ENCODE results near the gene GET4.
"Not testable (repeated sequence)": the region's sequence is repeated elsewhere in the genome, so short reads cannot be mapped to it uniquely, and the experiment has no call there.

GET4 gene

GRCh38 chr7:923108-924041 is 47.0 kb downstream of the GET4 start:
- H3K4me1 Mint-ChIP-seq, result peaks cover 50% of the 10 kb centered on the region
- DNase-seq (ENCODE audit: low spot score in 2 of 2) (peak; percentile 78 to 92), ATAC-seq (replicated peaks; ENCODE audit: extremely low read depth, poor library complexity, severe bottlenecking) (peak; percentile 86)
- no peaks in the 10 kb centered on the region for H3K27me3 Mint-ChIP-seq
- H3K27ac Mint-ChIP-seq (ENCODE audit: low read depth), result peak overlapping the region; percentile 97
- H3K9me3 Mint-ChIP-seq, result no peaks in the 10 kb centered on the region
- H3K36me3 Mint-ChIP-seq (ENCODE audit: insufficient read depth), result peaks cover 24% of the 10 kb centered on the region
- peak overlapping the region; percentile 83 for H3K4me3 Mint-ChIP-seq

GRCh38 chr7:924042-924441 is 47.7 kb downstream of the GET4 start:
- Mint-ChIP-seq H3K4me3 (peak overlapping the region; percentile 83), H3K36me3 (ENCODE audit: insufficient read depth) (peaks cover 27% of the 10 kb centered on the region), H3K4me1 (peaks cover 56% of the 10 kb centered on the region), H3K27ac (ENCODE audit: low read depth) (peak overlapping the region; percentile 97)
- DNase-seq (ENCODE audit: low spot score in 2 of 2); ATAC-seq (replicated peaks; ENCODE audit: extremely low read depth, poor library complexity, severe bottlenecking); H3K27me3 Mint-ChIP-seq; H3K9me3 Mint-ChIP-seq: not testable (repeated sequence)

- ATAC-seq (replicated peaks; ENCODE audit: extremely low read depth, poor library complexity, severe bottlenecking), result no peak
- no peaks in the 10 kb centered on the region for H3K27me3 Mint-ChIP-seq
- H3K4me1 Mint-ChIP-seq, result peaks cover 57% of the 10 kb centered on the region
- DNase-seq (ENCODE audit: low spot score in 2 of 2), result no peak
- H3K27ac Mint-ChIP-seq (ENCODE audit: low read depth), result peak overlapping the region; percentile 97
- no peaks in the 10 kb centered on the region for H3K9me3 Mint-ChIP-seq
- H3K4me3 Mint-ChIP-seq, result peak overlapping the region; percentile 83
- peaks cover 30% of the 10 kb centered on the region for H3K36me3 Mint-ChIP-seq (ENCODE audit: insufficient read depth)
These were observed 48.3 kb downstream of the GET4 start for GRCh38 chr7:924541-925231.

GRCh38 chr7:925601-926000 is 49.2 kb downstream of the GET4 start:
- Mint-ChIP-seq H3K36me3 (ENCODE audit: insufficient read depth) (peaks cover 34% of the 10 kb centered on the region), H3K27ac (ENCODE audit: low read depth) (peak overlapping the region; percentile 97), H3K4me1 (peaks cover 63% of the 10 kb centered on the region), H3K4me3 (peak overlapping the region; percentile 83), H3K27me3 (no peaks in the 10 kb centered on the region), H3K9me3 (no peaks in the 10 kb centered on the region)
- peak; percentile 60 to 84 for DNase-seq (ENCODE audit: low spot score in 2 of 2)
- ATAC-seq (replicated peaks; ENCODE audit: extremely low read depth, poor library complexity, severe bottlenecking), result peak; percentile 52

- no peak for ATAC-seq (replicated peaks; ENCODE audit: extremely low read depth, poor library complexity, severe bottlenecking)
- Mint-ChIP-seq H3K27ac (ENCODE audit: low read depth) (peak overlapping the region; percentile 97), H3K27me3 (no peaks in the 10 kb centered on the region), H3K4me3 (peak overlapping the region; percentile 83), H3K9me3 (no peaks in the 10 kb centered on the region), H3K4me1 (peaks cover 56% of the 10 kb centered on the region), H3K36me3 (ENCODE audit: insufficient read depth) (peaks cover 31% of the 10 kb centered on the region)
- DNase-seq (ENCODE audit: low spot score in 2 of 2), result no peak
These were observed 50.0 kb downstream of the GET4 start for GRCh38 chr7:926061-927030.

- no peaks in the 10 kb centered on the region for H3K27me3 Mint-ChIP-seq
- H3K36me3 Mint-ChIP-seq (ENCODE audit: insufficient read depth), result peaks cover 31% of the 10 kb centered on the region
- peak overlapping the region; percentile 97 for H3K27ac Mint-ChIP-seq (ENCODE audit: low read depth)
- peaks cover 53% of the 10 kb centered on the region for H3K4me1 Mint-ChIP-seq
- no peak for ATAC-seq (replicated peaks; ENCODE audit: extremely low read depth, poor library complexity, severe bottlenecking)
- no peak overlapping the region for H3K4me3 Mint-ChIP-seq
- DNase-seq (ENCODE audit: low spot score in 2 of 2), result no peak
- no peaks in the 10 kb centered on the region for H3K9me3 Mint-ChIP-seq
These were observed 50.8 kb downstream of the GET4 start for GRCh38 chr7:927031-927671.

GRCh38 chr7:929311-929711 is 53.0 kb downstream of the GET4 start:
- Mint-ChIP-seq H3K9me3 (no peaks in the 10 kb centered on the region), H3K27ac (ENCODE audit: low read depth) (peak overlapping the region; percentile 87), H3K4me1 (peaks cover 38% of the 10 kb centered on the region), H3K36me3 (ENCODE audit: insufficient read depth) (peaks cover 24% of the 10 kb centered on the region), H3K27me3 (no peaks in the 10 kb centered on the region), H3K4me3 (peak overlapping the region; percentile 39)
- DNase-seq (ENCODE audit: low spot score in 2 of 2), result no peak
- ATAC-seq (replicated peaks; ENCODE audit: extremely low read depth, poor library complexity, severe bottlenecking), result no peak

- H3K27me3 Mint-ChIP-seq, result no peaks in the 10 kb centered on the region
- H3K9me3 Mint-ChIP-seq, result no peaks in the 10 kb centered on the region
- peaks cover 19% of the 10 kb centered on the region for H3K36me3 Mint-ChIP-seq (ENCODE audit: insufficient read depth)
- no peak for ATAC-seq (replicated peaks; ENCODE audit: extremely low read depth, poor library complexity, severe bottlenecking)
- peak overlapping the region; percentile 87 for H3K27ac Mint-ChIP-seq (ENCODE audit: low read depth)
- no peak overlapping the region for H3K4me3 Mint-ChIP-seq
- peaks cover 34% of the 10 kb centered on the region for H3K4me1 Mint-ChIP-seq
- no peak for DNase-seq (ENCODE audit: low spot score in 2 of 2)
These were observed 54.8 kb downstream of the GET4 start for GRCh38 chr7:930975-931758.

- DNase-seq (ENCODE audit: low spot score in 2 of 2) (no peak), ATAC-seq (replicated peaks; ENCODE audit: extremely low read depth, poor library complexity, severe bottlenecking) (no peak)
- H3K4me3 Mint-ChIP-seq, result no peak overlapping the region
- H3K9me3 Mint-ChIP-seq, result no peaks in the 10 kb centered on the region
- no peaks in the 10 kb centered on the region for H3K27me3 Mint-ChIP-seq
- peaks cover 37% of the 10 kb centered on the region for H3K4me1 Mint-ChIP-seq
- no peak overlapping the region for H3K27ac Mint-ChIP-seq (ENCODE audit: low read depth)
- peaks cover 19% of the 10 kb centered on the region for H3K36me3 Mint-ChIP-seq (ENCODE audit: insufficient read depth)
These were observed 55.7 kb downstream of the GET4 start for GRCh38 chr7:931871-932650.

GRCh38 chr7:932651-932975 is 56.3 kb downstream of the GET4 start:
- ATAC-seq (replicated peaks; ENCODE audit: extremely low read depth, poor library complexity, severe bottlenecking) (no peak), DNase-seq (ENCODE audit: low spot score in 2 of 2) (no peak)
- Mint-ChIP-seq H3K4me1 (peaks cover 31% of the 10 kb centered on the region), H3K27me3 (no peaks in the 10 kb centered on the region), H3K9me3 (no peaks in the 10 kb centered on the region), H3K27ac (ENCODE audit: low read depth) (no peak overlapping the region), H3K36me3 (ENCODE audit: insufficient read depth) (peaks cover 19% of the 10 kb centered on the region), H3K4me3 (no peak overlapping the region)

Data from central memory CD8-positive, alpha-beta T cell (primary cell).